Measurements from ENCODE around the gene M6PR.

M6PR gene

GRCh38 chr12:8949342-8950220, at the start of gene M6PR:
M6PR (minus strand) TSS chr12:8949645; CDS start chr12:8946404, 3,241 bp downstream.
- DNase-seq (ENCODE audit: low read depth in 1 of 2, low spot score in 1 of 2) = peak; percentile 75 to 81

- DNase-seq (ENCODE audit: low read depth in 1 of 2, low spot score in 1 of 2) = no peak
Observed at GRCh38 chr12:8996682-8997405, 47.4 kb upstream of the M6PR start.

GRCh38 chr12:8995021-8995775, 45.8 kb upstream of the M6PR start:
- DNase-seq (ENCODE audit: low read depth in 1 of 2, low spot score in 1 of 2) = no peak

- DNase-seq (ENCODE audit: low read depth in 1 of 2, low spot score in 1 of 2) = no peak
Observed at GRCh38 chr12:8993827-8994226, 44.4 kb upstream of the M6PR start.

- no peak for DNase-seq (ENCODE audit: low read depth in 1 of 2, low spot score in 1 of 2)
Observed at GRCh38 chr12:8991371-8992345, 42.2 kb upstream of the M6PR start.

GRCh38 chr12:8989413-8989812, 40.0 kb upstream of the M6PR start, which contains the start of gene KLRG1:
KLRG1 (plus strand) TSS chr12:8989546; CDS start chr12:8989636, 90 bp downstream.
- no peak for DNase-seq (ENCODE audit: low read depth in 1 of 2, low spot score in 1 of 2)

- DNase-seq (ENCODE audit: low read depth in 1 of 2, low spot score in 1 of 2) = no peak
Observed at GRCh38 chr12:8987685-8988084, 38.2 kb upstream of the M6PR start.

- DNase-seq (ENCODE audit: low read depth in 1 of 2, low spot score in 1 of 2) = no peak
Observed at GRCh38 chr12:8987163-8987562, 37.7 kb upstream of the M6PR start.

GRCh38 chr12:8985213-8985754, 35.8 kb upstream of the M6PR start:
- DNase-seq (ENCODE audit: low read depth in 1 of 2, low spot score in 1 of 2) = no peak

- no peak for DNase-seq (ENCODE audit: low read depth in 1 of 2, low spot score in 1 of 2)
Observed at GRCh38 chr12:8980137-8980536, 30.7 kb upstream of the M6PR start.

- DNase-seq (ENCODE audit: low read depth in 1 of 2, low spot score in 1 of 2) = no peak
Observed at GRCh38 chr12:8970432-8970831, 21.0 kb upstream of the M6PR start.

- DNase-seq (ENCODE audit: low read depth in 1 of 2, low spot score in 1 of 2) = no peak
Observed at GRCh38 chr12:8969861-8970411, 20.5 kb upstream of the M6PR start.

- no peak for DNase-seq (ENCODE audit: low read depth in 1 of 2, low spot score in 1 of 2)
Observed at GRCh38 chr12:8968761-8969160, 19.3 kb upstream of the M6PR start.

- no peak for DNase-seq (ENCODE audit: low read depth in 1 of 2, low spot score in 1 of 2)
Observed at GRCh38 chr12:8960176-8960575, 10.7 kb upstream of the M6PR start.

- DNase-seq (ENCODE audit: low read depth in 1 of 2, low spot score in 1 of 2) = no peak
Observed at GRCh38 chr12:8958066-8958465, 8.6 kb upstream of the M6PR start.

GRCh38 chr12:8957561-8957960, 8.1 kb upstream of the M6PR start:
- DNase-seq (ENCODE audit: low read depth in 1 of 2, low spot score in 1 of 2) = no peak

GRCh38 chr12:8956772-8957171, 7.3 kb upstream of the M6PR start:
- no peak for DNase-seq (ENCODE audit: low read depth in 1 of 2, low spot score in 1 of 2)

GRCh38 chr12:8956073-8956472, 6.6 kb upstream of the M6PR start:
- no peak for DNase-seq (ENCODE audit: low read depth in 1 of 2, low spot score in 1 of 2)

- peak; percentile 19 to 25 for DNase-seq (ENCODE audit: low read depth in 1 of 2, low spot score in 1 of 2)
Observed at GRCh38 chr12:8953773-8954402, 4.4 kb upstream of the M6PR start.

Measured in activated T-helper 1 cell treated with anti-CD3 and anti-CD28 coated beads, Interleukin-2, amount 50 U/mL, for 16 hours (primary cell).